Measurements from ENCODE around the gene ZBTB43. TPM values are rescaled to one million over a fixed set of nuclear protein-coding genes. Genes with fewer than 3 reads are reported as not detected.

Gene ZBTB43
- total RNA-seq, 1 donor from 2014 or later = 30.2 TPM

DNA sequence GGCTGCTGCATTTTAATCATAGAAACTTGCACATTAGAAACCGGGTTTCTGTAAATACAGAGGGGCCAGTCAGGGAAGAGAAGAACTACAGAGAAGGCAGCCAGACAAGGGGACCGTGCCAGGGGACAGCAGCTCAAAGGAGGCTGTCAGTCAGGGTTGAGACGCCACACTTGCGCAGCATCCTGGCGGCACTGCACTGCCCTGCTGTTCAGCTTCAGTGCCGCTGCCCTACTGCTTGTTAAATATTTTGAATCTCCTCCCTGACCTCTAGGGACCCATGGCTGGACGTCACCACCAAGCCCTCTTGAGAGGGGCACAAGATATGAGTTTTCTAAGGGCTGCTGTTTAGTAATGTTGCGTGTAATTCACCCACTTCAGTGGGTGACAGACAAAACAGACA is 43.6 kb upstream of the ZBTB43 start:
- no peak for ATAC-seq
- TF ChIP-seq, protein P1, sequence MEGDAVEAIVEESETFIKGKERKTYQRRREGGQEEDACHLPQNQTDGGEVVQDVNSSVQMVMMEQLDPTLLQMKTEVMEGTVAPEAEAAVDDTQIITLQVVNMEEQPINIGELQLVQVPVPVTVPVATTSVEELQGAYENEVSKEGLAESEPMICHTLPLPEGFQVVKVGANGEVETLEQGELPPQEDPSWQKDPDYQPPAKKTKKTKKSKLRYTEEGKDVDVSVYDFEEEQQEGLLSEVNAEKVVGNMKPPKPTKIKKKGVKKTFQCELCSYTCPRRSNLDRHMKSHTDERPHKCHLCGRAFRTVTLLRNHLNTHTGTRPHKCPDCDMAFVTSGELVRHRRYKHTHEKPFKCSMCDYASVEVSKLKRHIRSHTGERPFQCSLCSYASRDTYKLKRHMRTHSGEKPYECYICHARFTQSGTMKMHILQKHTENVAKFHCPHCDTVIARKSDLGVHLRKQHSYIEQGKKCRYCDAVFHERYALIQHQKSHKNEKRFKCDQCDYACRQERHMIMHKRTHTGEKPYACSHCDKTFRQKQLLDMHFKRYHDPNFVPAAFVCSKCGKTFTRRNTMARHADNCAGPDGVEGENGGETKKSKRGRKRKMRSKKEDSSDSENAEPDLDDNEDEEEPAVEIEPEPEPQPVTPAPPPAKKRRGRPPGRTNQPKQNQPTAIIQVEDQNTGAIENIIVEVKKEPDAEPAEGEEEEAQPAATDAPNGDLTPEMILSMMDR (IDR thresholded peaks at IDR 0.05) = no peak
- no peak for DNase-seq

DNA sequence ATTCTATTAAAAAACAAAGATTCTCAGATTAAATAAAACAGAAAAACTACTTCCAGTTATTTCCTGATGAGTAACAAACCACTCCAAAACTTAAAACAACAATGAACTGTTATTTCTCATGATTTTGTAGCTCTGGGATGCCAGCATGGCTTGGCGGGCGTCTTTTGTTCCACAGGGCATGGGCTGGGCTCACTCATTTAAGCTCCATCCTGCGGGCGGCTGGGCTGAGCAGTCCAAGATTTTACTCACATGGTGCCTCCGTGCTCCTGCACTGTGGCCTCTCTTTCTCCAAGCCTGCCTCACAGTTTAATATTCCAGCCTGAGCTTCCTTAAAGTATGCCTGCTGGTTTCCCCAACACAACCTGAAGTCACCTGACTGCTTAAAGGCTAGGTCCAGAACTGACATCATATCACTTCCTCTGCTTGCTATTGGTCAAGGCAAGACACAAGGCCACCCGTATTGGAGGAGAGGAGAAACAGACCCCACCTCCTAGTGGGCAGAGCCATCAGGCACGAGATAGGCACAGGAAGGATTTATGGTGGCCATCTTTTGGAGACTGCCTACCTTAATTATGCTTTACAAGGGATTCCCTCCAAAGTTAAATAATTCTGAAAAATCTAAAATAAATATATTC is 41.6 kb upstream of the ZBTB43 start:
- TF ChIP-seq, protein P1 (IDR thresholded peaks at IDR 0.05) = no peak
- intact Hi-C loops (cut with DNase I) = no loop called here
- Histone ChIP-seq H3K4me3 (no peak overlapping the region), H3K9me3 (no peaks in the 10 kb centered on the region), H3K27ac (no peak overlapping the region), H3K4me1 (no peaks in the 10 kb centered on the region), H3K36me3 (no peaks in the 10 kb centered on the region), H3K27me3 (ENCODE audit: low read depth) (peaks cover 9% of the 10 kb centered on the region)
- DNase-seq (no peak), ATAC-seq (no peak)

More for the DNA sequence above, 43.6 kb upstream of the ZBTB43 start:
- H3K27me3 ChIP-seq (ENCODE audit: low read depth) = peaks cover 9% of the 10 kb centered on the region
- H3K27ac ChIP-seq = no peak overlapping the region
- no peaks in the 10 kb centered on the region for H3K4me1 ChIP-seq
- no peaks in the 10 kb centered on the region for H3K36me3 ChIP-seq
- intact Hi-C loops (cut with DNase I) = no loop called here
- H3K4me3 ChIP-seq = no peak overlapping the region
- H3K9me3 ChIP-seq = no peaks in the 10 kb centered on the region

DNA sequence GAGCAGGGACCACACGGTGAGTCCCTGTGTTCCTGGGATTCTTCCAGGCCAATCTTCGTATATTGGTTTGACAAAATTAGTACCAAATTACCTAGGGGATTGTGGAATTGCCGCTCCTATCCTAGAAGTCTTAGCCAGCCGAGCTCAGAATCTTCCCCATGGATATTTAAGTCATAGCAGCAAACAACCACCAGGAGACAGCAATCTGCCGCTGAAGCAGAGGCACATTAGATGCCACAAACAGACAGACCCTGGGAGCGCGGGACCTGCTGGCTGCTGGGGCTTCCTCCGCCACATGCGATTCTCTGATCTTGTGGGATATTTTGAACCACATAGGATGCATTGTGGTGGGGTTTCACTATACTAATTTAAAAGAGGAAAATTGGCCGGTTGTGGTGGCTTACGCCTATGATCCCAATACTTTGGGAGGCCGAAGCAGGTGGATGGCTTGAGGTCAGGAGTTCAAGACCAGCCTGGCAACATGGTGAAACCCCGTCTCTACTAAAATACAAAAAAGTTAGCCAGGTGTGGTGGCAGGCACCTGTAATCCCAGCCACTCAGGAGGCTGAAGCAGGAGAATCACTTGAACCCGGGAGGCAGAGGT is 31.7 kb upstream of the ZBTB43 start:
- ATAC-seq = no peak
- TF ChIP-seq, protein P1 (IDR thresholded peaks at IDR 0.05) = no peak
- H3K36me3 ChIP-seq = no peaks in the 10 kb centered on the region

DNA sequence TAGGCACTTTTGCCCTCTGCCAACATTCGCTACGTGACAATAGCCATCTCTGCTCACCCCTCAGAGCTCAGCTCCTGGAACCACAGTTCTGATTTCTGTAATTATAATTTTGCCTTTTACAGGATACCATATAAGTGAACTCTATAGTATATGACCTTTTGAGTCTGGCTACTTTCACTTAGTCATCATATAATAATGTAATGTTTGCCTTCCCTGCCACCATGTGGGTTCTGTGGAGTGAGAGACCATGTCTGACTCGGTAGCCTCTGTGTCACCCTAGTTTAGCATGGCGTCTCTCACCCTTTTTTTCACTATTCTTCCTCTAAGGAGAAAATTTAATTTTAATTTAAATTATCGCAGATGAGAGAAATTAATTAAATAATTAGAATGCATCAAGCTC is 28.9 kb upstream of the ZBTB43 start:
- no peak overlapping the region for H3K27ac ChIP-seq
- intact Hi-C loops (cut with DNase I) = no loop called here
- no peaks in the 10 kb centered on the region for H3K9me3 ChIP-seq
- H3K36me3 ChIP-seq = no peaks in the 10 kb centered on the region
- H3K4me1 ChIP-seq = no peaks in the 10 kb centered on the region
- DNase-seq (no peak), ATAC-seq (no peak)
- TF ChIP-seq, protein P1 (IDR thresholded peaks at IDR 0.05) = no peak
- H3K4me3 ChIP-seq = no peak overlapping the region
- peaks cover 51% of the 10 kb centered on the region for H3K27me3 ChIP-seq (ENCODE audit: low read depth)

More for the DNA sequence above, 31.7 kb upstream of the ZBTB43 start:
- DNase-seq = no peak
- intact Hi-C loops (cut with DNase I) = no loop called here
- Histone ChIP-seq H3K27me3 (ENCODE audit: low read depth) (peaks cover 37% of the 10 kb centered on the region), H3K27ac (no peak overlapping the region), H3K9me3 (no peaks in the 10 kb centered on the region), H3K4me1 (no peaks in the 10 kb centered on the region), H3K4me3 (no peak overlapping the region)

DNA sequence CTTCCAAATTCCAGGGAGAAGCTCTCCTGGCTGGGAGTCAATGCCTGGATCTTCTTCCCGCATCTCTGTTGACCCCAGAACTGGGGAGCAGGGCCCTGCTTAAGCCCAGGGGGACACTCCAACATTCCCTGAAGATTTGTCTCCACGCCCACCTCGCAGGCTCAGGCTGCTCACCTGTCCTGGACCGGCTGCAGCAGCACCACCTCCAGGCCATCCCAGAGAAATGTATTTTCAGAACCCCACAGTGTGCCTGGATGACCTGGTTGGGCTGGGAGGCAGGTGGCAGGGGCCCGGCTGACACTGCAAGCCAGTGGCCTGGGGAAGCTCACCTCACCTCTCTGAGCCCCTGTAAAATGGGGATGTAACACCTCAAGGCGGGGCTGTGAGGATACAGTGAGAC is 27.1 kb upstream of the ZBTB43 start:
- H3K4me3 ChIP-seq = no peak overlapping the region
- intact Hi-C loops (cut with DNase I) = no loop called here
- no peak overlapping the region for H3K27ac ChIP-seq
- no peaks in the 10 kb centered on the region for H3K36me3 ChIP-seq
- H3K4me1 ChIP-seq = no peaks in the 10 kb centered on the region
- DNase-seq (no peak), ATAC-seq (no peak)
- H3K27me3 ChIP-seq (ENCODE audit: low read depth) = peaks cover 63% of the 10 kb centered on the region
- no peaks in the 10 kb centered on the region for H3K9me3 ChIP-seq
- TF ChIP-seq, protein P1 (IDR thresholded peaks at IDR 0.05) = no peak

All from lower lobe of right lung (tissue), 2 donors.